NCI-H1417 treated with DMSO at 0.1 percent for 48 hours (cell line): ENCODE measurements around the gene MTUS2.

ENCODE experiments used
- DNase-seq: peaks from one replicate; lab custom pipeline; 2025; lab: John Stamatoyannopoulos, UW

MTUS2 gene

GRCh38 chr13:29526741-29527140 is 706.6 kb downstream of the MTUS2 start:
- no peak for DNase-seq

DNA sequence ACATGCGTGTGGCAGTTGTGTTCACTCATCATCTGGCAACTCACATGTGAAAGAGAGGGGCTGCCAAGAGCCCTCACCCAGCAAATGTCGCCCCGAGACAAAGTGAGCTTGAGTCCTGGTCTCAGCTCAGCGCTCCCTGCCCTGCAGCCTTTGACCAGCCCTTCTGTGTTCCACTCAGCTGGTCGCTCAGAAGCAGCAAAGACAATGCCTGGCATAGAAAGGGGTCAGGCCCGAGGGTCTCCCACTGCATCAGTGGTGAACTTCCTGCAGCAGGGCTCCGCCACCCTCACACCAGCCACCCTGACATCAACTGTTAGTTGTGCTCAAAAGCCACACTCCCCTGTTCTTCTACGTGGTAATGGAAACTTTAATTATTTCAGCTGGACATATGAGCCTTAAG is 707.4 kb downstream of the MTUS2 start:
- no peak for DNase-seq

DNA sequence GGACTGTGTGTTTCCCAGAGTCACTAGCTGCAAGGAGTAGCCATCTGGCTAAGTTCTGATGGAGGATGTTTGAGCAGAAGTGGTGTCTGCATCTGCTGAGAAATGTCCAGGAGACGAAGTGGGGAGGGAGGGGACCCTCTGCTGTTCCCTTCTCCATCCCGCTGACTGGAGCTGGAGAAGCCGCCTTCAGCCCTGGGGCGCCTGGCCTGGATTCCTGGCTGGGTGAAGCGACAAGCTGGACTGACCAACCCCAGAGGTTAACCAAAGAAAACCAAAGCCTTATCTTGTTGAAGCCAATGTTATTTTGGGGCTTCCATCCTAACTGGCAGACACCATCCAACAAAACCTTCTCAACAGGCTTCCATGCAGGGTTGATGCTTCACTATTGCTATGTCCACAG is 707.8 kb downstream of the MTUS2 start:
- DNase-seq, result no peak

DNA sequence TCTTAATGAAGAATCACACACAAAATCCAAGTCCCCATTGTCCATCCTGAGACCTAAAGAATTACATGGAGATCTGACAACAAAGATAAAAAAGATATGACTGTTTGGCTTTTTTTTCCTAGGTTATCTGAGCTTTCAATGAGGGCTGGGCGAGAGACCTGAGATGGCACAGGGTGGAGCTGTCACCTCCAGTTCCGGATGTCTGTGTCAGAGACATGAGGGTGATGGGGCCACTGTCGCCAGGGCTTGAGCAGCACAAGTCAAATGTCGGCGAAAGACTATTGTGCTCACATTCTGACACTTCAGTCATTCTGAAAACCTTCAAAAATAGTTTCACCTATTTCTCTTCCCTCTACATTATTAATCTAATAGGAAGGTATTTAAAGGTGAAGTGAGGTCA is 709.6 kb downstream of the MTUS2 start:
- DNase-seq, result no peak

DNA sequence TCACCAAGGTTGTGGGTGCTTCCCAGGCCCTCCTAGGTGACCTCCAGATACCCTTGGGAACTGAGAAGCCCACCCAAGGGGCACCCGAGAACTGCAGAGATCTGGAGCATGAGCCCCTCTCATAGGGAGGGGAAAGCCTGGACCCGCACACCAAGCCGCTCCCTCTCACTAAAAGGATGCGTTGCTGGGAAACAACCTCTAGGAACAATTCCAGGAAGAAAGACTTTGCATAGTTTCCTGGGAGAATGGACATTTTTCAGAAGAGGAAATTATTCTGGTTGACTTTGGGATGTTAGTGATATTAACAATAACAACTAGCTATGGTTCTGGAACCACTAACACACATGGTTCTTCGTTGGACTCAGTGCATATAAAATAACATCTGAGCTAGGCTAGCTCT is 710.8 kb downstream of the MTUS2 start:
- DNase-seq, result no peak

GRCh38 chr13:29532116-29532515 is 712.0 kb downstream of the MTUS2 start:
- no peak for DNase-seq

- no peak for DNase-seq
Measured at GRCh38 chr13:29532821-29533220, 712.7 kb downstream of the MTUS2 start.

- no peak for DNase-seq
Measured at GRCh38 chr13:29534083-29534482, 713.9 kb downstream of the MTUS2 start.

DNA sequence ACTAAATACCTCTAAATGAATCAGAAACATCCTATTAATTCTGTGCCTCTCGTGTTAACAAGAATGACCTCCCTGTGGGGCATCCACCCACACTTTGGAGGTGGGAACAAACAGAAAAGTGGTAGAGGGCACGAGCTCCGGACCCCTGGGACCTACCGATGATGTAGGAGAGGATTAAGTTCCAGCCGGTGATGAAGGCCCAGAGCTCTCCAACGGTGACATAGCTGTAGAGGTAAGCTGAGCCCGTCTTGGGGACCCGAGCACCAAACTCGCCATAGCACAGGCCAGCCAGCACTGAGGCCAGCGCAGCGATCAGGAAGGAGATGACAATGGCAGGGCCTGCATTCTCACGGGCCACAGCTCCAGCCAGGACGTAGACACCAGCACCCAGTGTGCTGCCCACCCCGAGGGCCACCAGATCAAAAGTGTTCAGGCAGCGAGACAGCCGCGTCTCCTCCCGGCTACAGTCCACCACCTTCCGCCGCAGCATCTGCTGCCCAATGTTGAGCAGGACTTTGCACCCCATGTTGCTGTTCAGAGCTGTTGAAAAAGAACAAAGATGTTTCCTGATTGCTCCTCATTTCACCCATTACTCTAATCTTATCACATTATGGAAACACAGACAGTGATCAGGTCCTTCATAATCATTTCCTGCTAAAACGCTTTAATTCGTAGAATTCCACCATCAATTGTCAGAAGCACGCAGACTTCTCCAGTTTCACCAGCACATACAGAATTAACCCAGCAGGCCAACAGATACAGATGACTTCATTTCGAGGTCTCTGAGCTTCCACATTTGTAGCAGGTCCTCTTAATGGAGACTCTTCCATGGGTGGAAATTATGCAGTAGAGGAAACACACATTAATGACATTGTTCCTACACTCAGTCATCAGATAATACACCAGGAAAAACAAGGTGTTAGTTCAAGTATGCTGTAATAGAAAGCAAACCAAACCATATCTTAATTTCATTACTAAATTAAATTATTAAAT is 715.8 kb downstream of the MTUS2 start:
- no peak for DNase-seq

- no peak for DNase-seq
Measured at GRCh38 chr13:29536853-29537252, 716.7 kb downstream of the MTUS2 start.

- no peak for DNase-seq
Measured at GRCh38 chr13:29537736-29538651, 717.9 kb downstream of the MTUS2 start.

- no peak for DNase-seq
Measured at GRCh38 chr13:29538652-29539040, 718.5 kb downstream of the MTUS2 start.

DNA sequence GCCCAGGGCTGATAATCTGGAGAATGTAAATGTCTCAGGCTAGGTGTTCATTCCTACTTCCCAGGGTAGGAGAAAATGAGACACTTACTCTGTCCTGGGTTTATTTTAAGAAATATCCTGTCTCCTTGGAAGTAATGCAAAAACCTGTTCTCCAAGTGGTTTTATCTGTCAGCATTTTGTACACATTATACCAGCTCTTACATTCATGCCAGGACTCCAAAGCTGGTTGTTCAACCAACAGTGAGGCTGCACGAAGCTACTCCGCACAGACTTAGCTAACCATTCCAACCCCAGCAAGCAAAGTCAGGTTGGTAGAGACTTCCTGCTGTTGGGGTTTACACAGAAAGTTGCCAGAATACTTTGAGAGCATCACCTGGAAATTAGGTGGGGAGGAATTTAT is 719.7 kb downstream of the MTUS2 start:
- DNase-seq, result no peak

DNA sequence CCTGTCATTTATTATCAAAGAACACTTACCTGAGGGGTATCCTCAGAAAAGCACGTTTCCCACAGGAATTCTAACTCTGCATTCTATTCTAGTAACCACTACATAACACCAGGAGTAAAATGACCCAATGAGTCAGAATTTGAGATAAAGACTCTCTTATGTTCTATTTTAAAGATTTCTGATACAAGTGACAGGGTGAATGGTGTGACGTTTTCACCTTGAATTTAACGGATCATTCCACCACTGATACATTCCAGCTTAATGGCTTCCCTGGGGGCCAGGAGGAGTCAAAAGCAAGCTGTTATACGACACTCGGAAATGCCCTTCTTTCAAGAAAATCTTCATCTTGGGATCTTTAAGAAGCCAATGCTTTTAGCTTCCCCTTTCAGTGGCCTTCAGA is 720.2 kb downstream of the MTUS2 start:
- no peak for DNase-seq

DNA sequence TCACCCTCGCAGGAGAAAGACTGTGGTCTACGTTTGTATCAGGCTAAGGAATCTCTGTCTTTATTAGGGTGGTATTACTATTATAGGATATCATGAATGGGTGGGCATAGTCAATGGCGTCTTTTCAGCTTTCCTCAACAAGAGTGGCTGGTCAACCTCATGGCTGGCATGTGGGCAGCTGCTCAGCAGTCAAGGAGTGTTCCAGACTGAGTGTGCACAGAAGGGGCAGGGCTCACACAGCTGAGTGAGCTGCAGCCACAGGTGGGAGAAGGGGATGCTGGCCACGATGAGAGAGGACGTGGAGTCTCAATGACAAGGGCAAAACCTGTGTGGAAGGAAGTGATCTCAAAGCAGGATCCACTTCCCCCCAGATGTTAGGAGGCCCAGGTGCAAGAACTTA is 720.7 kb downstream of the MTUS2 start:
- DNase-seq, result no peak

DNA sequence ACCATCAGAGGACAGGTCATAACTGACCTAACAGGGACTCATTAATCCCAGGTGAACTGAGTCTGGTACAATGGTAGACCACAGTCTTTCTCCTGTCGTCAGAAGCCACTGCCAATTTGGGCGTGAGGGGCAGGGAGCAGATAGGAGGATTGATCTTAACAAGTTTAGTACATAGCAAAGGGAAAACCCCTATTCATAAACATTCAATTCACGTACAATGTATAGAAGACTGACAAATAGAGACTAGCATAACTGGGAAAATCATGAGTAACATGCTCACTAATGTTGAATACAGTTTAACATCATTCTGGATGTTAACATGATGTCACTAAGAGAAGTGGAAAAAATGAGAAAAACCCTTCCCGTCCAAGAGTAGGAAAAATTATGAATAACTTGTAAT is 721.3 kb downstream of the MTUS2 start:
- no peak for DNase-seq

- DNase-seq, result no peak
Measured at GRCh38 chr13:29542381-29542780, 722.2 kb downstream of the MTUS2 start.

GRCh38 chr13:29543230-29544215 is 723.4 kb downstream of the MTUS2 start:
- no peak for DNase-seq

DNA sequence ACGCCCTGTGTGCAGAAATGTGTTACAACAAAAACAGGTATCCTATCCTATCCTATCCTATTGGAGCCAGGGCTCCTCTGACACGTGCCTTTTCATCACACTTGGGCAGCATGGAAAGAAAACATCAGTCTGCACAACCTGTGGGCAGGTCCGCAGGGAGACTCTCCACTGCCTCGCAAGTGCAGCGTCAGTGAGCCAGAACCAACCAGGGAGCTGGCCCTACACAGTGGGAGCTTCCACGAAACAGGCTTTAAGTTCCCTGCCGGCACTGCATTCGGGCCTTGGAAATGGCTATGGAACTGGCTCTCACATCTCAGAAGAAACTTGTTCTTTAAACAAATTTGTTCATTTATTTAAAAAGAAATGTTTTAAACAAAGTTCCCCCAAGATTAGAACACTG is 725.8 kb downstream of the MTUS2 start:
- no peak for DNase-seq

DNA sequence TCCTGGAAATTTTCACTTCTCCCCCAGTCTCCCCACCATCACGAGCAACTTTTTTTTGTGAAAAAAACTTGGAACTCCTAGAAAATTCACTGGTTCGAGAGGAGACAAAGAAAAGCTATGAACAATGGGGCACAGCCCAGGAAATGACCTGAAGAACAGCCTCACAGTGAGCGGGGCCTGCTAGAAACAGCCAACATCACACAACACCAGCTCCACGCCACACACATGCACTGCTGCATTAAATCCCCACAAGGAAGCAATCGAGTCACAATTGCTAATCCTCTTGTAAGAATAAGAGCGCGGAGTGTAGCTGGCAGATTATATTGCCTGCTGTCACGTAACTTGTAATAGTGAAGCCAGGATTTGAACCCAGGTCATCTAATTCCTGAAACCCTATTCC is 726.5 kb downstream of the MTUS2 start:
- no peak for DNase-seq

DNA sequence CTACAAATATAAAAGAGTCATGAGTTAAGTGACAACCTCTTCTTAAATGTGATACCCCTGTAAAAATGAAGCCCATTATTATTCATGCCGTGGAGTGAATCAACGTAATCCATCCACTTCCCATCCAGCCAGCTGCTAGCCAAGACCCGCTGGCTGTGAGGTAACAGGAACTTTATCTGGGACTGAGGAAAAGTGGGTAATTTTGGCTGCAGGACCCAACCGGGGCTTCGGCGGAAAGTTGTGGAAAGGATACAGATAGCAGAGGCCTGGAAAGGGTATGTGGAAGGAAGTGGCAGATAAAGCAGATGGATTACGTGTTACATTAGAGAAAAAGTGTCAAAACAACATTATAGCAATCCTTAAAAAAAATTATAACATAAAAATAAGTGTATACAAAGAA is 727.0 kb downstream of the MTUS2 start:
- DNase-seq, result no peak

DNA sequence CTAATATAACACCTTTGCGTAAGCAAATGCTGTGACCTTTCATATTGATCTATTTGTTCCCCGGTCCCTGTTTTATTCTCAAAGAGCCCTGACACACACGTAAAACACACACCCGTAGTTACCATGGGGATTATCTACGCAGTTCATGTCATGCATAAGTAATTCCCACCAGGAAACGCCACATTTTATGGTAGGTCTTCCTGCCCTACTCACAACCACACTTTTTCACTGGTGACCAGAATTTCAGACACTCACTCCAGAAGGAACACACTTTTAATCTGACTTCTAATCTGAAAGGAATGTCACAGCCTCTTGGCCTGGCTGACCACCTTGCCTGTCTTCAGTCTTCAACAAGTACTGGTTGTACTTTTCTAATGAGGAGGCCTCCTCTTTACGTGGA is 728.6 kb downstream of the MTUS2 start:
- no peak for DNase-seq
